Kidney capillary endothelial cell (primary cell): ENCODE measurements around the gene ARL10.

Source experiments
- DNase-seq: peaks from one replicate; pipeline ENCODE4 v3.0.0-alpha.2; 2018; ENCODE audit warnings: low spot score

Gene ARL10, protein sequence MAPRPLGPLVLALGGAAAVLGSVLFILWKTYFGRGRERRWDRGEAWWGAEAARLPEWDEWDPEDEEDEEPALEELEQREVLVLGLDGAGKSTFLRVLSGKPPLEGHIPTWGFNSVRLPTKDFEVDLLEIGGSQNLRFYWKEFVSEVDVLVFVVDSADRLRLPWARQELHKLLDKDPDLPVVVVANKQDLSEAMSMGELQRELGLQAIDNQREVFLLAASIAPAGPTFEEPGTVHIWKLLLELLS

GRCh38 chr5:176365351-176366231 lies at the start of gene ARL10:
Gene ARL10 (plus strand): TSS chr5:176365487. CDS start chr5:176365564, 77 bp downstream.
- peak; percentile 26 for DNase-seq

DNA sequence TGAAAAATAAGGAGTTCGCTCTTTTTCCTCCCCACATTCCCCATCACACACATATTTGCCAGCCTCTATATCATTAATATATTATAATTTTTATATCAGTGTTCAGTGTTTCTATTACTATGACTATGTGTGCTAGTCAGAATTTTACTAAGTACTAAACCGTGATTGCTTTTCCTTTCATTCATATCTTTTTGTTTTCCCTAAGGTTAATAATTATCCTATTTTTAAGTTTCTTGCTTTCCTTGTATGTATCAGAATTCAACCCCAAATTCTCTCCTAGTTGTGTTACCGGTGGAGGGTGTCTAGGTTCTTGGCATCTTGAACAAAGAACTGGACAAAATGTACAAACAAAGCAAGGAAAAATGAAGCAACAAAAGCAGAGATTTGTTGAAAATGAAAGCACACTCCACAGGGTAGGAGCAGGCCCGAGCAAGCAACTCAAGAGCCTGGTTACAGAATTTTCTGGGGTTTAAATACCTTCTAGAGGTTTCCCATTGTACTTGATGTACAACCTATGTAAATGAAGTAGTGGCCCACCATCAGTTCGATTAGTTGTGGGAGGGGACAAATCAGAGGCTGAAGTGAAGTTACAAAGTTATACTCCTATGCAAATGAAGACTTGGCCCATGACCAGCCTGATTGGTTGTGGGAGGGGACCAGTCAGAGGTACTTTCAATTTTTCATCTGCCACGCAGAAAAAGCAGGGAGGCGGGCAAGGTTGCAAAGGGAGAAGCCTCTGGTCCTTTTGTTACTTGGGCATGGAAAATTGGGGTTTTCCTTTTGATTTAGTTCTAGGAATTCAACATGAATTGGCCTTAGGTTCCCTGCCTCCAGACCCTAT lies 47.5 kb upstream of the ARL10 start:
- DNase-seq, result no peak

- peak; percentile 18 for DNase-seq
Measured at GRCh38 chr5:176319827-176320554, 45.3 kb upstream of the ARL10 start.

GRCh38 chr5:176320577-176320976 lies 44.7 kb upstream of the ARL10 start:
- no peak for DNase-seq

DNA sequence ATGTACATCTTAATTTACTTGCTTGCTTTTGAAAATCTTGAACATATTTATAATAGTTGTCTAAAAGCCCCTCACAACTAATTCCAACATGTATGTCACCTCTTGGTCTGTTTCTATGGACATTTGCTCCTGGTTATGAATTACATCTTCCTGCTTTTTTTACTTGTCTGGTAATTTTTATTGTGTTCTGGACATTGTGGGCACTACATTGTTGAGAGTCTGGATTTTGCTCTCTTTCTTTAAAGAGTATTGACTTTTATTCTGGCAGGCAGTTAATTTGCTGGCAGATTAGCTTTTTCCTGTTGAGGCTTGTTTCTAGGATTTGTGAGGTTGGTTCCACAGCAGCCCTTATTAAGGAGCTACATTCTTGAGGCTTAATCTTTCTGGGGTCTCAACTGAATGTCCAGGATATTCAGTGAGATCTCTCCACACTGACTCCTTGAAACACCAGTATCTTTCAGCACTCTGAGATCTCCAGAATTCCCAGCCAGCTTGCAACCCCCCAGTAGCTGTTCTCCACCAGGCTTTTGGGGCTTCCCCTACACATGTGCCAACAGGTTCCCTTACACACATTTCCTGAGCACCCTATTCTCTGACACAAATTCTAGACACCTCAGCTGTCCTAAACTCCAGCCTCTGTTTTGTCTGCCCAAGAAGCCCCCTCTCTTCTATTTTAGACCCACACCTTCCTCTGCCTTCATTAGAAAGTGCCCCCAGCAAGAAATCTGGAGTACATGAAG lies 31.1 kb upstream of the ARL10 start:
- DNase-seq, result no peak

DNA sequence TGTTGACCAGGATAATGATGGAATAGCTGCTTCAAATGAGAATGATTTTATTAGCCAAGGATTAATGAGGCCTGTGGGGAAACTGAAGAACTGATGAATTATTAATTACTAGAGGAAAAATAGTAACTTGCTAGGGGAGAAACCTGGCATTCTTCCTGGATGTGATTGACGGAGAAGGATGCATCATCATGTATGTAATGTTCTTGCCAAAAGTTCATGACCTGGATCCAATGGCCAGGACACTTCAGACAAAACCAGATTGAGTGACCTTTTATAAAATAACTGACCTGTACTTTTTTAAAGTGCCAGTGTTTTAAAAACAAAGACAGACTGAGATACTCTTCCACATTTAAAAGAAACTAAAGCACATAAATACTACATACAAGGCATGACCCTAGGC lies 27.4 kb upstream of the ARL10 start:
- no peak for DNase-seq

DNA sequence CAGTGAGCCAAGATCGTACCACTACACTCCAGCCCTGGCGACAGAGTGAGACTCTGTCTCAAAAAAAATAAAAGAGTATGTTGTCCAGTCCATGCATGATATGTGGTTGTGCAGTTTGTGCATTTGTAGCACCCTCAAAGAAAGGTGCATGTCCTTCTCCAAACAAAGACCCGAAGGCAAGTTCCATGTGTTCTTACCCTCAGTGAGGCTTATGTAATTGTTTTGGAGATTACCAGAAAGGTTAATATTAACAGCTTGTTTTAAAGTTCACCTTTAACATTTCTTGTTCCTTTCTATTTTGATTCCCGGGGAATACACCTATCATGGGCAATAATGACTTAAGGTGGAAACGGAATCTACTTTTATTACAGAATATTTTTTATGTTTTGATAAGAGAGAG lies 26.0 kb upstream of the ARL10 start:
- no peak for DNase-seq

DNA sequence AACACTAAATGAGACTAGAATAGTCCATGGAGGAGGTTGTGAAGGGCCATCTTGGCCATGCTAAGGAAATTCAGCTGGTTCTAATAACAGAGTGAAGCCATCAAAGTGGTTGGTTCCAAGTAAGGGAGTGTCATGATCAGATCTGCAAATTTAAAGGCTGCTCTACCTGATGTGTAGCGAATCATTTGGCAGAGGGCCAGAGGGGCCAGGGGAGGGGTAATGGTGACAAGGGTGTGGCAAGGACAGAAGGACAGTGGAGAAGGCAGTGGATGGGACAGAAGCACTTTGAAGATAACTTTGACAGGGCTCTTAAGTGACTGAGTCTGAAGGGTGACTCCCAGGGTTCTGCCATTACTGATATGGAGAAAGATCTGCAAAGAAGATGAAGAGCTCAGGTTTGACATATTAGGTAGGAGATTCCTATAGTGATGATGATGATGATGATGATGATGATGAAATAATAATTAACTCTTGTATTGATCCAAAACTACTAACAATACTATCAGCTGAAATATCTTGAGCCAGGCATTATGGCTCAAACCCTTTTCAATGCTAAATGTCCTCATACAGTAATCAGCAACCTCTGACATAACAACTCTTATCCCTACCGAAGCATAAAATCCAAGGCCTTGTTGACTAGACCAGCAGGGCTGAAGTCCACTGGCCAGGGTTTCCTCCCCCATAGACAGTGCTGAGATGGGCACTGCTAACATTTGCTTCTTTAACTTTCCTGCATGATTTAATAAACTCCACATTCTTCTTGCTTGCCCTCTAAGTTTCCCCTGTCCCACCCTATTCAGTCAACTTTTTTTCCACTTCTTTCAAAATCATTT lies 23.7 kb upstream of the ARL10 start:
- DNase-seq, result no peak

- no peak for DNase-seq
Measured at GRCh38 chr5:176342158-176342483, 23.2 kb upstream of the ARL10 start.

DNA sequence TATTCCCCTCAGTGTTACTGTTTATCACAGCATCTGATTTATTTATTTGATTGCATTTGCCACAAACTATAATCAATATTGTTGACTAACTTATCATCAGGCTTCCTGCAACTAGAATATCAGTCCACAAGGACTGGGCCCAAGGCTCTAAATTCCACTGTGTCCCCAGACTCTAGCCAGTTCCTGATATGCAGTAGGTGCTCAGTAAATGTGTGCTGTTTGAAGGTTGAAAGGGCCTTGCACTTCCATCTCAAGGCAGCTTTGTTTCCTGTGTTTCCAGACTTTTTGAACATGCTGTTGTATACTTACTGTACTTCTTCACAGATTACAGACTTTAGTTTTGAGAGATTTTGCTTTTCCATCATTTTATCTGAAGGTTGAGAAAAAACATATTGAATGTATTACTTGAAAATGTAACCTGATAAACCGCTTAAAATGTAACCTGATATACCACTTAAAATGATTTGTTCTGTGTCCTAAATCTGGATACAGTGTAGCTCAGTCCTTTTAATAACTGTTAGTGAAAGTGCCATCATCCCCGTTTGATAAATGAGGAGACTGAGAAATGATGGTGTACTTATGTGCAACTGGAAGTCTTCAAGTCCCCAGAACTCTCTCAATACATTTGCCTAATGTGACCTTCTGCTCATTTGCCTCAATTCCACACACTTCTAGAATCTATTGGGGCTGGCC lies 22.4 kb upstream of the ARL10 start:
- no peak for DNase-seq

DNA sequence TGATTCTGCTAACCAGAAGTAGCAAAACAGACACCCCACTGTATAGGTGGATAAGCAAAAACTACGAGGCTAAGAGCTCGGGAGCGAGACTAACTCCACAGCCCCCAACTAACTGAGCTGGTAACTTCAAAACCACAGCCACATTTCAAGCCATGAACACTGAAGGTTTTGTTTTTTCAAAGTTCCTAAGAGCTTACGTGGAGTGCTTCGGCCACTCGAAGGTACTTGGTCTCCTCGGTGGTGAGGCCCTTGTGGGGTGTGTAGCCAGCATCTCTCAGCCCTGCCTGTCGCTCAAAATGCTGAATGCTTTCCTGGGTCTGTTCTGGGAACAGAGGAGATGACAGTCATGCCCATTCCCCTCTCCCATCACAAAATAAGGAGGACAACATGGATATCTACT lies 14.9 kb upstream of the ARL10 start:
- DNase-seq, result no peak

GRCh38 chr5:176352116-176352878 lies 13.0 kb upstream of the ARL10 start:
- DNase-seq, result no peak

- DNase-seq, result no peak
Measured at GRCh38 chr5:176353533-176353932, 11.8 kb upstream of the ARL10 start.

DNA sequence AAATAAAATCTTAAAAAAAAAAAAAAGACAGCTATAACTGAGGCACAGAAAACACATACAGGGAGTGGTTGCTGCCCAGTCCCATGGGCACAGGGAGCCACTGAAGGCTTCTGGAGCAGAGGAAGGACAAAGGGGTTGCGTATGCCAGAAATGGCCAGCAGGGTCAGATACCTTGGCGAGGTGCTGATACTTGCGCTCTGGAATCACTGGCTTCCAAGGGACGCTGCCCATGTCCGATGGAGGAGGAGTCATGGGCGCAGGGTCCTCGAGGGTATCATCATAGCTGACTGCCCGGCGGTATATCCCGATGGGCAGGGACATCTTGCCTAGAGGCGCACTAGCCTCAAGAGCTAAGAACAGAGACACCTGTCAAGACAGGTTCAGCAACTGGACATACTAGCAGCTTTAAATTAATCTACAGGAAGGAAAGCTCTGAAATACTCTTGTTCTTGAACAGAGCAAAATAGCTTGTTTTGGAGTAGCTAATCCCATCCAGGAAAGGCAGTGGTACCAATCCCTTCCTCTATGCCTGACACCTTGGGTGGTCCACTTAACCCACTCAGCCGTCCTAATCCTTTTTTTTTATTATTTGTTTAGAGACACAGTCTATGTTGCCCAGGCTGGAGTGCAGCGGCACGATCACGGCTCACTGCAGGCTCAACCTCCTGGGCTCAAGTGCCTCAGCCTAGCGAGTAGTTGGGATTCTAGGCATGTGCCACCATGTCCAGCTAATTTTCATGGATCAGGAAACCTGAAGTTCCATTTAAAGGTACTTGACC lies 9.7 kb upstream of the ARL10 start:
- no peak for DNase-seq

DNA sequence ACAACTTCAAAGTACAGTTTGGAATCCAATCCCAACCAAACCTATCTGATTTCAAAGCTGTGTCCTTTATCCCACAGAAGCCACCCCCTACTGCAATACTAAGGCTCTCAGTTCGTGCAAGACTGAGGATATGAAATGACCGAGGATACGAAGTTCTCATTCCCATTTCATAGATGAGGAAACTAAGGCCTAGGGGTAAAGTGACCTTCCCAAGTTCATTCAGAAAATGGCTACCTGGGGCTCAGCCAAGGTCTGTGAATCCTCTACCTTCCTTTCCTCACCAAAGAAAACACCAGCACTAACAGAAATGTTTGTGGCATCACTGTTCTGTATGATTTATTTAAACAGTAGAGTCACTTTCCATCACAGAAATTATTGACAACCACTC lies 9.1 kb upstream of the ARL10 start:
- DNase-seq, result no peak

GRCh38 chr5:176359658-176360057 lies 5.6 kb upstream of the ARL10 start:
- no peak for DNase-seq

- peak; percentile 10 for DNase-seq
Measured at GRCh38 chr5:176360894-176361436, 4.3 kb upstream of the ARL10 start.
